Measurements from ENCODE around the gene SNRNP35.
"Not testable (repeated sequence)": the region's sequence is repeated elsewhere in the genome, so short reads cannot be mapped to it uniquely, and the experiment has no call there.

The SNRNP35 gene

DNA sequence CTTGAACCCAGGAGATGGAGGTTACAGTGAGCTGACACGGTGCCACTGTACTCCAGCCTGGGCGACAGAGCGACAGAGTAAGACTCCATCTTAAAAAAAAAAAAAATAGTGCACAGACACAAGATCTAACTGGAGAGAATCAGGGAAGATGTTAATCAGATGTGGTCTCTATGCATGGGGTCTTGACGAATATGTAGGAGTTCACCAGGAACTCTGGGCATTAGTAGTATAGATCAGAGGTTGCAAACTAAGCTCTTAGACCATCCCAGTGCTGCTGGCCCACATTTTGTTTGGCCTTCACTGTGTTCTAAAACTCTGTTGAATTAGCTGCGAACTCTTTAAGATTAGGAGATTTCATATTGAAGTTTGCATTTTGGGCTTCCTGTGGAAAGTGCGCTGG is 31.6 kb downstream of the SNRNP35 start:
- DNase-seq (ENCODE audit: low read depth), result no peak

DNA sequence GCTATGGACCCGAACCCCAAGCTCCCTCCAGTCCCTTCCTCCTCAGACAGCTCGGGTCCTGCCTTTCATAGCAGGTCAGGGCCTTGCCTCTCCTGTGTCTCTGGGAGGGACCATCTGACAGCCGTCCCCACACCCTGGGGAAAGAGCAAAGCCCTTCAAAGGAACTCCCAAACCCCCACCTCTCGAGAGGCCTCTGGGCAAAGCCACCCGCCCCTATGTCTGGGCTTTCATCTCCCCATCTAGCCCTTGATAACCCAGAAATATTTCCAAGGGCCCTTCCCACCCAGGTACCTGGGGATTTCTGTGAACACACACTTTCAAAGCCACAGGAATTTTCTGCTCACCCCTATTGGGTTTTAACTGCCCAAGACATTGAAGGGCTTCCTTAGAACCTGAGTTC is 32.1 kb downstream of the SNRNP35 start:
- DNase-seq (ENCODE audit: low read depth), result no peak

- no peak for DNase-seq (ENCODE audit: low read depth)
These were observed 33.1 kb downstream of the SNRNP35 start for GRCh38 chr12:123491056-123491455.

DNA sequence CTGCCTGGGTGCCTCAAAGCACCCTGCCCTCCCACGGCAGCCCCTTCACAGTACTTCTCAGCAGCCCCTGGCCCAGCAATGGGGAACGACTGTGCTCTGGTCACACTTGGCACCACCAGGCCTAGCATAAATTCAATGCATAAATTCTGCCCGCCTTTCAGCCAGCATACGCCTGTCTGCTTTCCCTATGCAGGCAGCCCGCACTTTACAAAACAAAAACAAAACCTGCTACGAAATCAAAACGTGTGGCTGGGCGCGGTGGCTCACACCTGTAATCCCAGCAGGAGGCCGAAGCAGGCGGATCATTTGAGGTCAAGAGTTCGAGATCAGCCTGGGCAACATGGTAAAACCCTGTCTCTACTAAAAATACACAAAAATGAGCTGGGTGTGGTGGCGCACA is 33.5 kb downstream of the SNRNP35 start:
- no peak for DNase-seq (ENCODE audit: low read depth)

- DNase-seq (ENCODE audit: low read depth), result not testable (repeated sequence)
These were observed 34.5 kb downstream of the SNRNP35 start for GRCh38 chr12:123492339-123493039.

GRCh38 chr12:123494124-123494851 is 36.3 kb downstream of the SNRNP35 start:
- DNase-seq (ENCODE audit: low read depth), result no peak

GRCh38 chr12:123497065-123497464 is 39.1 kb downstream of the SNRNP35 start:
- no peak for DNase-seq (ENCODE audit: low read depth)

- DNase-seq (ENCODE audit: low read depth), result no peak
These were observed 40.3 kb downstream of the SNRNP35 start for GRCh38 chr12:123498126-123498825.

GRCh38 chr12:123499332-123499731 is 41.4 kb downstream of the SNRNP35 start:
- DNase-seq (ENCODE audit: low read depth), result no peak

DNA sequence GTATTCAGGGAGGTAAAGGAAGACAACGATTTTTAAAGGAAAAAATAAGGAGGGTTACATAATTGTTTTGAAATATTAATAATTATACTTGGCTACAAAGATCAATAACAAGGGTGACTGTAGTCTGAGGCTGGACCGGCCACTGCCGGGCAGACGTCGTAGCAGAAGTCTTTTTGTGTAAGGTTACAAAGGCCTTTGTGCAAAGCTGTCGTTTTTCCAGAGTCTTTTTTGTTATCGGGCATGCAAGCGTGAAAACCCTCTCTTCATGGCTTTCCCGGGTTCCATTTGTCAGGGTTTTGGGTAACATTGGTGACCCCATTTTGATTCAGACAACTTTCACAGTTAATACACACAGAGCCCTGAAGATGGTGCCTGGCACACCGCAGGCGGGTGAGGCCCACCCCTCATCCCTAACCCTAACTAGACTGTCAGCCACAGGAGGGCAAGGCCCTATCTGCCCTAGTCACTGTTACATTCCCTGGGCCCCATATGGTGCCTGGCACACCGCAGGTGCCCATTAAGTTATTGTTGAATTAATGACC is 44.3 kb downstream of the SNRNP35 start:
- DNase-seq (ENCODE audit: low read depth), result no peak

DNA sequence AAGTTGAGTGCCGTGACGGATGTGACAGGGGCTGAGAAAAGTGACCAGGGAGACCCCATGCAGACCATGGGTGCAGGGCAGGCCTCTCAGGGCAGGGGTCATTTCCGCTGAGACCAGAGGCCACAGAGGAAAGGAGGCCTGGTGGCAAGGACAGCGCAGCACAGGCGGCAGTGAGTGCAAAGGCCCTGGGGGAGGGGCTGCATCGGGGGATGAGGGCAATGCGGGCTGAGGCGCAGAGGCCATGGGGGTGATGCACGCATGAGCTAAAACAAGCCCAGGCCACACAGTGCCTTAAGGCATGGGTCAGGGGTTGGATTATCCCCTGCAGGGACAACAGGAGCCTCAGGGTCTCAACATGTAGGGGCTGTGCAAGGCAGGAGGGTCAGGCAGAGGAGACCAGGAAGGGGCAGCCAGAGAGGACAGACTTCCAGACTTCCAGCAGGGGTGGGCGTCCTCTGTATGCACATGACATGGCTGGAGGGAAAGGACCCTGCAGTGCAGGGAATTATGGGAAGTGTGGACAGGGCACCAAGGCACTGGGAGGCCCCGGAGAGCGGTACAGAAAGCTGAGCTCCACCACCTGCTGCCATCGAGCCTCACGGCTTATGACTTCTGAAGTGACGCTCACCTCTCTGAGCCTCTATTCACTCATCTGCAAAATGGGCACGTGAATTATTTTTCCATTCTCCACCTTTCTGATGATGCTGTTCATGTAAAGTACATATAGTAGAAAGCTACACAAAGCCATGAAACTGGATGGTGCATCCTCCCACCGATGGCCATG is 48.3 kb downstream of the SNRNP35 start:
- DNase-seq (ENCODE audit: low read depth), result no peak

DNA sequence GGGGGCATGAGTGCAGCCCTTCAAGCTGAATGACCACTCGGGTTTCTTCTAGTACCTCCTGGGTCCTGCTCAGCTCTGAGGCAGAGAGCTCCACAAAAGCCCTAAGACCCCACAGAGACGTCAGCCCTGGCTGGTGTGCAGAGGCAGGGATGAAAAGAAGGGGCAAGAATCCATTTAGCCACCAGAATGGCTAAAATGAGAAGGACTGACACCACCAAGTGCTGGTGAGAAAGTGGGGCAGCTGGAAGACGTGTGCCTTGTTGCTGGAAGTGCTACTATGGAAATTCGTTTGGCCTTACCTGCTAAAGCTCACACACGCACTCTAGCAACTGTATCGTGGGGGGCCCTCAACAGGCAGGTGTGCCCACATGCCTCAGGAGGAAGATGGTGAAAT is 48.9 kb downstream of the SNRNP35 start:
- DNase-seq (ENCODE audit: low read depth), result no peak

- DNase-seq (ENCODE audit: low read depth), result no peak
These were observed 55.1 kb downstream of the SNRNP35 start for GRCh38 chr12:123512838-123513665.

DNA sequence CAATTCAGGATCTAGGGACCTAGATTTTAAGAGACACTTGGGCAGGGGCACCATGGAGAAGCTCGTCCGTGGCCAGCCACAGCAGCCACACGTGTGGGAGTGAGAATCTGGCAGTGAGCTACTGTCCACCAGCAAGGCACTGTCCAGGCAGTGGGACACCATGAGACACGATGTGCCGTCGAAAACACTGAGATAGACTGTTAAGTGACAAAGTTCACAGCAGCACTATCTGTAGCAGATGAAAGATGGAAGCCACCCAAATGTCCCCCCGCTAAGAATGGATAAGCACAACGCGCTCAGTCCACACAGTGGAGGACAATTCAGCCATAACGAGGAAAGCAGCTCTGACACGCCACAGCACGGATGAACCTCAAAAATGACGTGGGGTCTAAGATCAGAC is 55.9 kb downstream of the SNRNP35 start:
- DNase-seq (ENCODE audit: low read depth), result no peak

DNA sequence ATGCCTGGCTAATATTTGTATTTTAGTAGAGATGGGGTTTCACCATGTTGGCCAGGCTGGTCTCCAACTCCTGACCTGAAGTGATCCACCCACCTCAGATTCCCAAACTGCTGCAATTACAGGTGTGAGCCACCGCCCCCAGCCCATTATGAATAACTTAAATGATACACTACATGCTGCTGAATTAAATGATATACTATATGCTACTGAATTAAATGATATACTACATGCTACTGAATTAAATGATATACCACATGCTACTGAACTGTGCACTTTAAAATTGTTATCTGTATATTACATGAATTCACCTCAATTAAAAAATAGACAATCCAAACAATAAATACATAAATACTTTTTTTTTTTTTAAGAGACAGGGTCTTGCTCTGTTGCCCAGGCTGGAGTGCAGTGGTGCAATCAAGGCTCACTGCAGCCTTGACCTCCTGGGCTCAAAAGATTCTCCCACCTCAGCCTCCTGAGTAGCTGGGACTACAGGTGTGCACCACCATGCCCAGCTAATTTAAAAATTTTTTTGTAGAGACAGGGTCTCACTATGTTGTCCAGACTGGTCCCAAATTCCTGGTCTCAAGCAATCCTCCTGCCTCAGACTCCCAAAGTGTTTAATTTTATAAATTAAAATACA is 56.8 kb downstream of the SNRNP35 start:
- not testable (repeated sequence) for DNase-seq (ENCODE audit: low read depth)

DNA sequence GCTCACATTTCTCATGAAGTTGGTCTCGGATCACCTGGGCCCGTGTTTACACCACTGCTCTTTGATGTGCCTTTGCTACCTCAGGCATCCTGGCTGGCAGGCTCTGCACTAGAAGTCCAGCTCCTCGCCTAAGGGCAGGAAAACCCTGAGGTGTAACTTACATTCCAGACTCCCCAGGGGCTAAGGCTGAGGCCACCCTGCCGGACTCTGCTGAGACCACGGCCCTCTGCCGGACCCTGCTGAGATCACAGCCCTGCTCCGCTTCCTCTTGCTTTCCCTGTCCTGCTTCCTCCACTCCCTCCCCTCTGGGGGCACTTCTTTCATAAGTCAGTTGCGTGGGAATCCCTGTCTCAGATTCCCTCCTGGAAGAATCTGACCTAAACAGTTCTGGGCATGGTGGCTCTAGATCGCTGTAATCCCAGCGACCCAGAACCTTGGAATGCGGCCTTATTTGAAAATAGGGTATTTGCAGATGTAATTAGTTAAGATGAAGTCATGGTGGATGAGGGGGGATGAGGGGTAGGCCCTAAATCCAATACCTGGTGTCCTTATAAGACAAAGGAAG is 58.4 kb downstream of the SNRNP35 start:
- DNase-seq (ENCODE audit: low read depth), result no peak
